KBM-7 (cell line): ENCODE results near the gene PAM16.

Source experiments
- DNase-seq: peaks from one replicate; pipeline ENCODE4 v3.0.0-alpha.2; 2015
- in situ Hi-C: fragments of 300-500 bp; cut with MboI; formaldehyde crosslinking; loops from 2 replicates; pipeline ENCODE4 v1.14.3; 2020; ENCODE audit warnings: low sequenced_read_pairs, low pct_unique_long_range_greater_than_20kb, mixed read lengths

The PAM16 gene

DNA sequence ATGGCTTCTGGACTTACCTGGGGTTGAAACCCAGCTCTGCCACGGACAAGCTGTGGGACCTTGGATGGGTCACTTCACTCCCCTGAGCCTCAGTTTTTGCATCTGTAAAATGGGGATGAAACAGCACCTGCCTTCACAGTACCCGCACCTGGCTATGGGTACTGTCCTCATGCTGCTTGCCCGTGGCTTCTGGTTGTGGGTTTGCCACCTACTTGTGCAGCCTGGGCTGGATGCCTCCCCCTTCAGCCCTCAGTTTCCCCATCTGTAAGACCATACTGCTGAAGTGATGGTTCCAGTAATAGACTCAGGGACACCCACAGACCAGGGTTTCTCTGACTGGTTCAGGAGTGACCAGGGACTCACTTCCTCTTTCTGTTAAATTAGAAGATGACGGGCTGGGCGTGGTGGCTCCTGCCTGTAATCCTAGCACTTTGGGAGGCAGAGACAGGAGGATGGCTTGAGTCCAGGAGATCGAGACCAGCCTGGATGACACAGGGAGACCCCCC lies 25.8 kb downstream of the PAM16 start:
- peak; percentile 56 for DNase-seq
- in situ Hi-C loops = no loop called here

DNA sequence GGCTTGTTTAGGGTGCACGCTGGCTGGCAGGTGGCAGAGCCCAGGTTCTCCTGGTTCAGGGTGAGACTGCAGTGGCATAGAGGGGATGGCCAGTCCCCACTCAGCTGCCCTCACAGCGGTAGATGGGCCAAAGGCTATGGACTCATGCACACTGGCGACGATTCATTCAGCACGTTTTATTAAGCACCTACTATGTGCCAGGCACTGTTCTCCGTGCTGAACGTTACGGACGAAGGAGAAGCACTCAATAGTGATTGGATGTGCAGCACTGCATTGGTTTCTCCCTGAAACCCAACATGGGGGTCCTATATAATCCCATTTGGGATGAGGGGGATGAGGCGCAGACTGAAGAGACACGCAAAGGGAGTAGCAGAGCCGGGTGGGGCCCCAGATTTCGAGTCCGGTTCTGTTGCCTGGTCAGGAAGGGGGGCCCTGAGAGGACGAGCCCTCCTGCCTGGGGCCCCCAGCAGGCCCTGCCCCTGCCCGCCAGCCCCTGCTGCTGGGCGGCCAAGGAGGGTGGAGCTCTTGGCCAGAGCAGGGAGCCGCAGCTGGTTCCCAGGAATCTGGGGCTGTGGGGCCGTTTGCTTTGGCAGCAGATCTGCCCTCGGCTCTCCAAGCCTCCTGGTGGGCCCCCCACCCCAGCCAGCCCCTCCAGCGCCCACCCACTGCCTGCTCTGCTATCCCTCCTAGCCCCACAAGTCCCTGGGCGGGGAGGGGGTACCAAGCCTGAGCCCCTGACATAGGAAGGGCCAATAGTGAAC lies 26.4 kb downstream of the PAM16 start:
- in situ Hi-C loops = no loop called here
- no peak for DNase-seq

DNA sequence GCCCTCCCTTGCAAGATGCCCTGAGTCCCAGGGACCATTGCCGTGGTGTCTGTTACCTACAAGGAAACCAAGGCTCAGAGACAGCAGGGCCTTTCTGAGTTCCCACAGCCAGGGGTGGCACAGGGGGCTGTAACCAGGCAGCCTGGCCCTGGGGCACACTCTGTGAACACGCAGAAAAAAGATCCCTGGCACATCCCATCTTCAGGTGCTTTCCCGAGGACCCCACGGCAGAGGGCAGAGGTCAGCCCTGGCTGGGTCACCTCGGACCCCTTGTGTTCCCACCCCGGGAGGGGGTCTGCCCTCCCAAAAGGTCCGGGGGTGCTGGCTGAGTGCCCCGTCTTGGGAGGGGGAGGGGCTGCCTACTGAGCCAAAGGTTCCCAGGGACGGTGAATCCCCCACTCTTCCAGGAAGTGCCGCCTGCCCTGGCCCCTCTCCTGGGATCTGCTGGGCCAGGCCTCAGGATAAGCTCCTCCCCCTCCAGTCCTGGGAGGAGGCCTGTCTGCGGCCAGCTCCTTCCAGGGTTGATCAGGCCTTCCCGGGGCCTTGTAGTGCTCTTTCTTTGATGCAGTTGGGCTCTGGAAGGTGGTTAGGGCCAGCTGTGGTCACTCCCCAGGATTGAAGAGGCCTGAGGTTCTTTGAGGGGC lies 27.2 kb downstream of the PAM16 start:
- in situ Hi-C loops = no loop called here
- no peak for DNase-seq

DNA sequence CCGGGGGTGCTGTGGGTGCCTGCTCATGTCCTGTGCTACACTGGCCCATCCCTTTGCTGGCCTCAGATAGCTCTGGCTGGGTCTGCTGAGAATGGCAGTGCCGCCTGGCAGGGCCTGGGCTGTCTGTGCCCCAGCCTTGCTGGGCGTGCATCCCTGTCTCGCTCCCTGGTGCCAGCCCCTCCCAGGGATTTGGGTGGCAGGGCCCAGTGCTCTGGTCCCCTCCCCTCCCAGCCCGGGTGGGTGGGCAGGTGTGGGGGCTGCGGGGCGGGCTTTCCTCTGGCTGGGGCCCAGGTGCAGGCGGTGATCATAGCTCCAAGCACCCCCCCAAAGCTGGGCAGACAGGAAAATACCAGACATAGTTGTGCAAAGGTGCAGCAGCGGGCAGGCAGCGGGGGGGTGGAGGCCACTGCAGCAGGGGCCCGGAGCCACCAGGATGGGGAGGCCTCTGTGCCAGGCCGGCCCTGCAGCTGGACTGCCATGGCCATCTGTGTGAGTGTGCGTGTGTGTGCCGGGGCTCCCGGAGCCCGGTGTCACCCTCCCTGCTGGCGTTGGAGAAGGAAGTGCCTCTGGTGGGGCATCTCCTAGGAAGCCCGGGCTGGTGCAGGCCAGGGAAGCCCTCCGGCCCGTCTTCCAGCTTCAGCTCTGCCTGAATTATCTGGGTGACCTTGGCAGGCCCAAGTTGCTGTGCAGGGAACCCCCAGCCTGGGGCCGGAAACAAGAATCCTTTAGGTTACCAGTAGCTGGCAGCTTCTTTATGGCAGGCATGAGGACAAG lies 27.9 kb downstream of the PAM16 start:
- DNase-seq = no peak
- in situ Hi-C loops = no loop called here

DNA sequence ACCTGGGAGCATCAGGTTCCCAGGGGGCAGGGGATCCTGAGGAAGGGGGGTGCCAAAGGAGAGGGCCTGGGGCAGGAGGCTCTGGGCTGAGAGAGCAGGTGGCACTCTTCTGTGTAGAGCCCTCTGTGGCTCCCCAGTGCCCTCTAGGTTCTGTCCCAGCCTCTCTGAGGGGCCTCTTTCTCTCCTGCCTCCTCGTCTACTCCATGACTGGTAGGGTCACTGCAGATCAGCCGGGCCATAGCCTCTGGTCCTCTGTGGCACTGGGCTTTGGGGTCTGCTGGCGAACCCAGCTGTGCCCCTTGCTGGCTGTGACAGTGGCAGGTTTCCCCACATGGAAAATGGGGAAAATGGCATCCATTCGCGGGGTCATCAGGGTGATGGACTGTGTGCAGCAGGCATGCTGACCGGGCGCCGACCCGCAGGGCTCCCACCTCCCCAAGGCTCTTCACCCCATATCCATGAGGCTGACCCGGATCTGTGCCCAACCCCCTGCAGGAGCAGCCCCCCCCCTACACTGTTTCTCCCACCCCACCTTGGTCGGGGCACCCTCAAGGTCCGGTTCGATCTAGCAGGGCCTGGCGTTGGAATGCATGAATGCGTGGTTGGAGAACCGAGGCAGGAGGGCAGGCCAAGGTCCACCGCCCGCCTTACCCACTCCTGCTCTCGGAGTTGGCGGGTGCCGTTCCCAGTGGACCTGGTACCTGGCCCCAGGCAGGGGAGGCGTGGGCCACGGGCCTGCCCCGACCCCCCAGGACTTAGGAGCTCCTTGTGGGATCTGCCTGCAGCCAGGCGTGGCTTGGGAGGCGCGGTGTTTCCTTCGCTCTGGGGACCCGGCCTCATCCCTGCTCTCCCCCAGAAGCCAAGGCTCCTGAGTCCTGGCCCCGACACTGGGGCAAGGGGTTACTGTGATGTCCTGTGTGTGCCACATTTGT lies 28.7 kb downstream of the PAM16 start:
- in situ Hi-C loops = no loop called here
- DNase-seq = no peak

DNA sequence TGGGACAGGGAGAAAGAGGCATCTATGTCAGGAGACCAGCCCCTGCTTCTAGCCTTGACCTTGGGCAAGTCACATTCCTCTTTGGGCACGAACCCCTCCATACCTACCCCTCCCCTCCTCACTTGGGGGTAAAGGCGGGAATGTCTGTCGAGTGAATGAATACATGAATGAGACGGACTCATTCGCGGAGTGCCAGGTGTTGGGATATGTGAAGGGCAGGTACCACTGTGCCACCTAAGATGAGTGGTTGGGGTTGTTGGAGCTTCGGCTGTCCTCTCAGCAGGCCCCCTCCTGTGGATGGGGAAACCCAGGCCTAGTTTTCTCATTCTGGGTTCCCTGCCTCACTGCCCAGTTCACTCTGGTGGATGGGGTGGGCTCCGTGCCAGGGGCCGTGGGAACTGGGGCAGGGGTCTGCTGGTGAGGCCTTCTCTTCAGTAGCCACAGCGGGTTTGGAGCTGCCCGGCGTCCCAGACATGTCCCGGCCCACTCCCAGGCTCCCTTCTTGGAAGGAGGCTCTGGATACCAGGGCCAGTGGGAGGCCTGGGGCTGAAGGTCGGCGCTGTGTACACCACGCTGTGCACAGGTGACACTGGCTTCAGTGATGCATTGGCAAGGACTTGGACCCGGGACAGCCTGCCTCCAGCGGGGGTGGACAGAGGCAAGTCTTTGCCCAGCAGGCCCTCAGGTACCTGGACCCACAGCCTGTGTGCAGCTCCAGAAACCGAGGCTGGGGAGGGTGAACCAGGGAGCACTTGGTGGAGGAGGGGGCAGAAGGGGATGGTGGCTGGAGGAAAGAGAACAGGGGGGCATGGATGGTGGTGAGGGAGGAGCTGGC lies 29.6 kb downstream of the PAM16 start:
- in situ Hi-C loops = no loop called here
- DNase-seq = no peak

DNA sequence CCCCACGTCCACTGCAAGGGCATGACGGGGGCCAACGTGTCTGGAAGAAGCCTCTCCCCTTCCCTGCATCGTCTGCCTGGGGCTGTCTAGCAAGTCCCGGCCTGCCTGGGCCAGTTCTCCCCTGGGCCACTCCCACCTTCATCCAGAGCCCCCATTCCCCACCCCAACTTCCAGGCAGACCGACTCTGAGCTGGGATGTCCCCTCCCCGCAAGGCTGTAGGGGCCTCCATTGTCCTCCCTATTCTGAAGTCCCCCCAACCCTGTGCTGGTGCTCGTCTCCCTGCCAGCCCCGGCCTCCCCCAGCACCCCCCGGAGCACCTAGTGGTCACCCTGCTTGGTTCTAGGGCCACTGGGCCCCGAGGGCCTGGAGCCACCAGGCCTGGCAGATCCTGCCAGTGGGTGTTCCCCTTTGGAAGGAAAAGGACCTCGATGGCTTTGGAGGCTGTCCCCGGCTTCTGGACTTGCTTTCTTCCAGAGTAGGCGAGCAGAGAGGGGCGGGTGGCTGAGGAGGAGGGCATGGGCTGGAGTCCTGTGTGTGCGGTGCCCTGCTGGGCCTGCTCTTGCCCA lies 30.5 kb downstream of the PAM16 start:
- DNase-seq = no peak
- in situ Hi-C loops = no loop called here

DNA sequence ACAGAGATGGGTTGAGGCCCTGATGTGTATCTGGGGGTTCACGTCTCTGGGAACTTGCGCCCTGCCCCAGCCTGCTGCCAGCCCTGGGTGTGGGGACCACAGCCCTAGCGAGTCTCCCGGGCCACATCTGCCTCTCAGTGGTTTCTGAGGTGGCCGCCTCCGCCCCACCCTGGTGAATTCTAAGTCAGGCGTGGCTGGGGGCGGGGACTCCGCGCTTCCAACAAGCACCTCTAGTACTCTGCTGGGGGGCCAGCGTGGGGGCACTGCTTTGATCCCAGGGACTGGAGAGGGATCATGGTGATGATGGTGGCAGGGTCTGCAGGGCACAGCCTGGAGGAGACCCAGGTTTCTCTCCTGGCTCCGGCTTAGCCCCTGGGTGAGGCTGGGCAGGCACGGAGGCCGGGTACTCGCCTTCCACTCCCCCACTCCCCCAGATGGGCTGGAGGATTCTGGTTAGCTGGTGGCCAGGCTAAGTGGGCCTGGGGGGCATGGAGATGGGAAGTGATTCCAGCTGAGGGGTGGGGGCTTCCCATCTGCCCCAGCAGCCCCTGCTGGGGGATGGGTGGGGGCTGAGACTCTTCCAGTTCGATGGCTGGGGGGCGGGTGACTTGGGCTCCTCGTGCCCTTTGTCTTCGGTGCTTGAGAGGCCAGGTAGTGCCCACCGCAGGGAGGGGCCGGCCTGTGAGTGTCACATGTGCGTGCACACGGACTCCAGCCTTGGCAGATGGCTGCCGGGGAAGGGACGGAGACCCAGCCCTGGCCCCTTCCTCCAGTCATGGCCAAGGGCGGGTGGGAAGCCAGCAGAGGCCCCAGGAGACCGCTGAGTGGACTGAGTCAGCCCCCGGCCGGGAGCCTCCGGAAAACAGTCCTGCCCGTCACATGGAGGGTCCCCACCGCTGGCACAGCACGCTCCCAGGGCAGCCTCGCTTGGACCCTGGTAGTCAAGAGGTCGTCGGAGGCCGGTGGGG lies 31.4 kb downstream of the PAM16 start:
- no peak for DNase-seq
- in situ Hi-C loops = no loop called here

DNA sequence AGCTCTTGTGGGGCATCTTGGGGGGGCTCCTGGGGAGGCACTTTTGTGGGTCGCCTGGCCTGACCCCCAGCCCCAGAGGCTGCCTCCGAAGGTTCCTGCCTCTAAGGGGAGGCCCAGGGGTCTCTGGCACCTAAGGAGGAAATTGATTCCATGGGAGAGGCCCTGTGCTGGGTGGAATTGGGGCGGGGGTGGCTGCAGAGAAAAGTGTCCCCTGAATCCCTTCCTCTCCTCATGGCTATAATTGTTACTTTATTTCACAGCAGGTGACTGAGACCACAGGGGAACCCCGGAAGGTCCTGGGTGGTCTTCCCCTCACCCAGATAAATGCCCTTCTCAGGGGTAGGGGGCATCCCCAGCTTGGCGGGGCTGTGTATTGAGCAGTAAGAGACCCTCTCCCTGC lies 32.2 kb downstream of the PAM16 start:
- in situ Hi-C loops = no loop called here
- no peak for DNase-seq

DNA sequence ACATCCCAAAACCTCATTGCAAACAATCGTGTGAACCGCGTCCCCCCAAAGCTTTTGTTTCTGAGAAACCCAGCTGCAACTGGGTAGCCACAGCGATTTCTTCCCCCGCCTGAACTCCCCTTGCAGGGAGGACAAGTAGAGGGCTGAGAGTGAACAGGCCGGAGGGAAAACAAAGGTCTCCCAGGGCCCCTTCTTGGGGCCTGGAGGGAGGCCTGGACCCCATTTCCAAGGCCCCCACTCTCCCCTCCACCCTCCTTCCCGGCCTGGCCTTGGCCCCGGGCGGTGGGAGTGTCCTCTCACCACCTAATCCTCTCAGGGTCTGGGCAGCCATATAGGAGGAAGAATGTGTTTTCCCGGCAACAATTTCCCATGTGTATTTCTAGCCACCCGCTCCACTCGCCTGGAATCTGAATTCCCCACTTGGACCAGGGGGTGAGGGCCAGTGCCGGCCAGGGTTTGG lies 32.6 kb downstream of the PAM16 start:
- in situ Hi-C loops = no loop called here
- no peak for DNase-seq

DNA sequence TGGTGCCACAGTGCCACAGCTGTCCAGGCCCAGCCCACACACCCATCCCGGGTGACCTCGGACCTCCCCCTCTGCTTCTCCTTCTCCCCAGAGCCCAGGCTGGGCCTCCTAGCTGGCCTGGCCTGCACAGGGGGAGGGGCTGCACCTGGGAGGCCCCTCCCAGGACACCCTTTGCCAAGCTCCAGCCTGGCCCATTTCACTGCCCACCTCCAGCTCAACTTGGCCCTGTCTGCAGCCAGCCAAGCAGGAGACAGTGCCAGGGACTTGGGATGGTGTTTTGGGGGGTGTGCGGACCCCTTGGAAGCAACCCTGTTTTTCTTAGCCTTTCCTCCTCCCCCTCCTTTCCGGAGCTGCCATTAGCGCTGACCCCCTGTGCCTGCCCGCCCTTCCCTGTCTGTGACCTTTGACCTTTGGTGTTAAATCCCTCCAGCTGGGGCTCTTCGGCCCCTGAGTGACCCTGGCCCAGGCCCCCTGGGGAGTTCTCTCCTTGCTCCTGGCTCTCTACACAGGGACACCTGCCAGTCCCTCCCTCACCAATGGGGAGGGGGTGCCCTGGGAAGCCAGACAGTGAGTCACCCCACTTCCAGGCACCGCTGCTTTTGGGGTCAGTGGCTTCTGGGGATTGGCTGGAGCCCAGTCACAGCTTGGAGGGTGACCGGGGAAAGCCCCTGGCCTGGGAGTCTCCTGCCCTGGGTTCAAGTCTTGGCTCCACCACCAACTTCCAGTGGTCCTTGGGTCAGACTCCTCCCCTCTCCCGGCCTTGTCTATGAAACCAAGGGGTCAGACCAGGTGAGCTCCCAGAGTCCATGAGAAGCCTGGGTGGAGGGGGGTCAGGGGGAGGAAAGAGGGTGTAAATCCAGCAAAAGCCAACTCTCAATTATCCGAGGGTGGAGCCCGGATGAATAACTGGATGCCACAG lies 33.3 kb downstream of the PAM16 start:
- DNase-seq = no peak
- in situ Hi-C loops = no loop called here

DNA sequence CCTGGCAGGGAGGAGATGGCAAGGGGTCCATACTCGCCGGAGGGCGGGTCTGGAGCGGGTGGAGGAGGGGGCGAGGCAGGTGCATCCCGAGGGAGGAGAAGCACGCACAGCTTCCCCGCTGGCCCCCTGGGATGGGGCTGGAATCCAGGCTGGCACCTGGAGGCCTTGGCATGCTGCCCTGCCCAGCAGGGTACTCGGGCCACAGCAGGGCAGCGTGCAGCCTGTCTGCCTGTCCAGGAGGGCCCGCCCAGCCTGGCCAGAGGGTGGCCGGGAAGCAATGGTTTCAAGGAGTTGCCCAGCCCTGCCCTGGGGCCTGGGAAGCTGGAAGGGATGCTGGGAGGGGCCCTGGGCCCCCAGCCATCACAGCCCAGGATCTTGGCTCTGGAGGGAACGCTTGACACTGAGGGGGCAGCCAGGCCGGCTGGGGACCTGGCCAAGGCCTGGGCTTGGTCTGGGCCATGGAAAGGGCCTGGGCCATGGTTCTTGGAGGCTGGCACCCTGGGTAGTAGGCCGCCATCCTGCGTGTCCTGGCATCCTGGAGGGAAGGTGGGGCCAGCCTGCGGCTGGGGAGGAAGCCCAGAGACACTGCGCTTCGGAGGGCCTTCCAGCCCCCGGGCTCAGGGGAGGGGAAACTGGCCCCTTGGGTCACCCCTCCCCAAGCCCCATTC lies 34.1 kb downstream of the PAM16 start:
- no peak for DNase-seq
- in situ Hi-C loops = no loop called here

DNA sequence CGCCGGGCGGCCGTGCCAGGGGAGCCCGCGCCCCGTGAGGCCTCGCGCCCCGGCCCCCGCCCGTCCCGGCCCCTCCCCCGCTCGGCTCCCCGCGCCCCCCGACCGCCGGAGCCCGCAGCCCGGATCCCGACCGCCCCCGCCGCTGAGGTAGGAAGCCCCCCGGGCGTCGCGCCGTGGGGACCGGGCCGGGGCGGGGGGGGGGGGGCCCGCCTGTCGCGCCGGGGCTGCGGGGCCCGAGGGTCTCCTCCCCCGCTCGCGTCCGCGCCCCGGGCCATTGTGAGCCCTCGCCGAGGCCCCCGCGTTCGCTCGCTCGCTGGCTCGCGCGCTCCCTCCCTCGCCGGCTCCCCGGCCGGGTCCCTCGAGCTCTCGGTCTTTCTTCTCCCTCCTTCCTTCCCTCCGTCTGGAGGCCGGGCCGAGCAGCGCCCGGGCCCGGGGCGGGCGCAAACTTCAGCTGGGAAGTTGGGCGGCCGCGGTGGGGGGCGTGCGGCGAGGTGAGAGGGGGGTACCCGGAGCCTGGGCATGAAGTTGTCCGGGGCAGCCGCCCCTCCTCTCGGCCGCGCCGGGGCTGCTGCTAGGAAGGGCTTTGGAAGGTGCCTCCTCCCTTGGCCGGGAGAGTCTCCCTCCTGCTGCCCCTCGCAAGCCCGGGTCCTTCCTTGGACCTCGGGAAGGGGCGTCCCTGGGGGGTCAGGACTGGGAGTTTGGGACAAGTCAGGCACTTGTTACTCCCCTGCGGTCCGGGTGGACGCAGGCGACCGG lies 34.8 kb downstream of the PAM16 start:
- in situ Hi-C loops = no loop called here
- DNase-seq = no peak

DNA sequence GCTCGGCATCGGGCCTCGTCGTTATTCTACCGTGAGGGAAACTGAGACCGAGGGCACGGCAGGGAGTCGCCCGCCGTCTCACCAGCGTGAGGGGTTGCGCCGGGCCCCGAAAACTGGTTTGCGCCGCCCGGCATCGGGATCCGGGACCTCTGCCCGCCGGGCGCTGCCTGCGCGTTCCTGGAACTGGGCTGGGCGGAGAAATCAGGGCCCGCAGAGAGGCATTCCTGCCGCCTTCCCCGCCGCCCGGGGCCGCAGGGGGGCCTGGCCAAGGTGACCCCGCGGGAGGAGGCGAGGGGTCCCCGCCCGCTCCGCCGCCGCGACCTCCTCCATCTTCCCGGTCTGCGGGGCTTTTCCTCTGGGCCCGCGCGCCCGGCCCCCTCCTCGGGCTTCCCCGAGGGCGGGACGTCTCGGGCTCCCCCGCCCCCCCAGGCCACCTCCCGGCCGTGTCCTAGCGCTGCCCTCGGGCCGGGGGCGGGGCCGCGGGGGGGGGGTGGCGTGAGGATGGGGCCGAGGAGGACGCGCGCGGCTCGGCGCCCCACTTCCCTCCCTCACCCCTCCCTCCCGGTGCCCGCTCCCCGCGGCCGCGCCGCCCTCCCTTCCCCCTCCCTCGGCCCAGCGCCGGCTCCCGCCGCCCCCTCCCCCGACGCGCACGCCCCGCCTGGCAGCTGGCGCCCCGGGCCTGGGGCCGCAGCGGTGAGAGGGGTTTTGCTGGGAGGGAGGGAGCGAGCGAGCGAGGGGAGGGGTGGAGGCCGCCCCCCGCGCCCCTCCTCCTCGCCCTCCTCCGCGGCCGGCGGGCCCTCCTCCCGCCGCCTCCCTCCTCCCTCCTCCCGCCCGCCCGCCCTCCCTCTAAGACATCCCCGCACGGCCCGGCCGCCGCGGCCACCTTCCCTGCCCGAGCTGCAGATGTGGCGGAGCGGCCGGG lies 35.7 kb downstream of the PAM16 start, which contains the start of gene GLIS2:
Gene GLIS2 (plus strand): TSS at position 882 of the 922 bp plus-strand sequence. CDS start 16,214 bp downstream, outside the sequence.
- in situ Hi-C loops = no loop called here
- DNase-seq = peak; percentile 47
